Measurements from ENCODE around the gene BCKDHB. TPM values are rescaled to one million over a fixed set of nuclear protein-coding genes. Genes with fewer than 3 reads are reported as not detected.

BCKDHB gene
- total and polyA plus RNA-seq, 2 donors (not counting 1 experiment from before 2014, with no cell fraction given), result 9.6 to 20.1 TPM

DNA sequence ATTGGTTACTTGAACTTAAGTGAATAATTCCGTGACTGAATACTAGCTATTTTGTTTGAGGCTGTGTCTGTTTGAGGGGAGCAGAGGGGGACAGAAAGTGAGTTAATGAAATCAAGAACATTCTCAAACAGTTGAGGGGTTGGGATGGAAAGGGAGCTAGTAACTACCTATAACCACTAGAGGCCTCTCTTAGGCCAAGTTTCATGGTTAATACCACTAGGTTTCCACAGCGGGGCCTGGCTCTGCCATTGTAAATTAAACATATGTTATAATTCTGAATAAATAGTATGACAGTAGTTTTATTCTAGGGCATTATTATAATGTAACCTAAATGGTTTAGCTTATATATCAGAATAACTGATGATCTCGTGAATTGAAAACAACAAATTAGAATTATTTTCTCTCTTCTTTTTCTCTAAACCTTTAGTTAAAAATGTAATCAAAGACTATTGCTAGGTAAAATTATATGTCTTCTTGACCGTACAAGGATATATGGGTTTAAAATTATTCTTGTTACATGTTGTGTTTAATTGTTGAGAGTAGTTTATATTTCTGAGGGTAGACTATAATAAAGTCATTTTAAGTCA lies 108.1 kb downstream of the BCKDHB start:
- no peak overlapping the region for H3K27ac Mint-ChIP-seq
- H3K27me3 Mint-ChIP-seq, result no peaks in the 10 kb centered on the region
- peak; percentile 43 for ATAC-seq (ENCODE audit: low read depth)
- H3K4me3 Mint-ChIP-seq, result no peak overlapping the region
- Histone ChIP-seq H3K4me3 (ENCODE audit: control extremely low read depth in 1 of 5, extremely low read depth in 1 of 5, insufficient read depth in 1 of 5, low read depth in 2 of 5, low read length in 4 of 5) (no peak overlapping the region), H3K9ac (ENCODE audit: low read length) (no peak overlapping the region), H3K4me2 (replicated peaks; ENCODE audit: low read depth, low read length, poor library complexity, severe bottlenecking) (no peak overlapping the region), H3K27me3 (replicated peaks in 1 of 4; ENCODE audit: control extremely low read depth in 1 of 4, control insufficient read depth in 3 of 4, insufficient read depth in 4 of 4, low read length in 3 of 4) (no peaks in the 10 kb centered on the region), H3K79me2 (ENCODE audit: control insufficient read depth, insufficient read depth, low read length) (no peaks in the 10 kb centered on the region), H2AFZ (ENCODE audit: insufficient read depth, low read depth, low read length, poor library complexity, severe bottlenecking) (no peak overlapping the region), H3K4me1 (ENCODE audit: control insufficient read depth in 2 of 2, insufficient read depth in 2 of 2, low read length in 2 of 2) (no peaks in the 10 kb centered on the region), H3K9me3 (ENCODE audit: control extremely low read depth in 1 of 3, control insufficient read depth in 2 of 3, insufficient read depth in 1 of 3, low read length in 2 of 3) (peaks cover 0 to 1% (median 0%) of the 10 kb centered on the region in 3 donors), H3K27ac (ENCODE audit: low read length in 2 of 2) (no peak overlapping the region), H4K20me1 (ENCODE audit: control insufficient read depth, insufficient read depth, low read length, poor library complexity, severe bottlenecking) (no peaks in the 10 kb centered on the region), H3K36me3 (replicated peaks in 1 of 2; ENCODE audit: control extremely low read depth in 1 of 2, control insufficient read depth in 1 of 2, extremely low read depth in 1 of 2, insufficient read depth in 2 of 2, low read length in 1 of 2) (no peaks in the 10 kb centered on the region)
- no peaks in the 10 kb centered on the region for H3K4me1 Mint-ChIP-seq
- intact Hi-C loops (cut with micrococcal nuclease), result no loop called here
- peak; percentile 11 for DNase-seq
- ChIA-PET POLR2A (no interaction called here), CTCF (interaction anchor here (0.7 to 2.3 kb wide), 9 partner anchors 10 to 1997 kb away, joined by 3 to 13 read pairs (median 3); no protein-coding TSS in a partner anchor)
- no CpG with 5 or more reads among the region's 4 CpGs for WGBS (ENCODE audit: insufficient coverage)
- H3K9me3 Mint-ChIP-seq (ENCODE audit: insufficient read depth), result no peaks in the 10 kb centered on the region
- TF ChIP-seq, protein P1, sequence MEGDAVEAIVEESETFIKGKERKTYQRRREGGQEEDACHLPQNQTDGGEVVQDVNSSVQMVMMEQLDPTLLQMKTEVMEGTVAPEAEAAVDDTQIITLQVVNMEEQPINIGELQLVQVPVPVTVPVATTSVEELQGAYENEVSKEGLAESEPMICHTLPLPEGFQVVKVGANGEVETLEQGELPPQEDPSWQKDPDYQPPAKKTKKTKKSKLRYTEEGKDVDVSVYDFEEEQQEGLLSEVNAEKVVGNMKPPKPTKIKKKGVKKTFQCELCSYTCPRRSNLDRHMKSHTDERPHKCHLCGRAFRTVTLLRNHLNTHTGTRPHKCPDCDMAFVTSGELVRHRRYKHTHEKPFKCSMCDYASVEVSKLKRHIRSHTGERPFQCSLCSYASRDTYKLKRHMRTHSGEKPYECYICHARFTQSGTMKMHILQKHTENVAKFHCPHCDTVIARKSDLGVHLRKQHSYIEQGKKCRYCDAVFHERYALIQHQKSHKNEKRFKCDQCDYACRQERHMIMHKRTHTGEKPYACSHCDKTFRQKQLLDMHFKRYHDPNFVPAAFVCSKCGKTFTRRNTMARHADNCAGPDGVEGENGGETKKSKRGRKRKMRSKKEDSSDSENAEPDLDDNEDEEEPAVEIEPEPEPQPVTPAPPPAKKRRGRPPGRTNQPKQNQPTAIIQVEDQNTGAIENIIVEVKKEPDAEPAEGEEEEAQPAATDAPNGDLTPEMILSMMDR (IDR thresholded peaks at IDR 0.05), result peak; percentile 66
- no peak for TF ChIP-seq EZH2 (IDR thresholded peaks at IDR 0.05; ENCODE audit: borderline replicate concordance, insufficient read depth, low read depth, low read length, poor library complexity, severe bottlenecking)

DNA sequence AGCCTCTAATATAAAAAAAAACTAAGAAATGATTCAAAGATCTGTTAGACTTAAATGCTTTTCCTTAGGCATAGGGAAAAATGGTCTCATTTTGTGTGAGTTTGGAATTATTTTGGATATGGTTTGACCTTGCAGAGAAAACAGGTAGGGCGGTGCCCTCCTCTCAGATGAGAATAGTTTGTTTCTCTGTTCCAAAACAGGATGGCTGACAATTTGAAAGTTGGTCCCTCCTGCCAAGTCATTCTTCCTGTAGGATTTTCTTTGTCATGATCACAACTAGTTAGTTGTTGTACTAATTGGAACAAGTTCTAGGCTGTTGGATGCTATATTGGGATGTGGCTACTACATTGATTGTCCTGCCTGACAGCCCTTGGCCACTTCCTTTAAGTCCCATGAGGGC lies 108.6 kb downstream of the BCKDHB start:
- Histone ChIP-seq H3K27ac (ENCODE audit: low read length in 2 of 2) (no peak overlapping the region), H4K20me1 (ENCODE audit: control insufficient read depth, insufficient read depth, low read length, poor library complexity, severe bottlenecking) (no peaks in the 10 kb centered on the region), H3K4me3 (ENCODE audit: control extremely low read depth in 1 of 5, extremely low read depth in 1 of 5, insufficient read depth in 1 of 5, low read depth in 2 of 5, low read length in 4 of 5) (no peak overlapping the region), H3K27me3 (replicated peaks in 1 of 4; ENCODE audit: control extremely low read depth in 1 of 4, control insufficient read depth in 3 of 4, insufficient read depth in 4 of 4, low read length in 3 of 4) (no peaks in the 10 kb centered on the region), H3K4me2 (replicated peaks; ENCODE audit: low read depth, low read length, poor library complexity, severe bottlenecking) (no peak overlapping the region), H3K9ac (ENCODE audit: low read length) (no peak overlapping the region), H3K36me3 (replicated peaks in 1 of 2; ENCODE audit: control extremely low read depth in 1 of 2, control insufficient read depth in 1 of 2, extremely low read depth in 1 of 2, insufficient read depth in 2 of 2, low read length in 1 of 2) (no peaks in the 10 kb centered on the region), H2AFZ (ENCODE audit: insufficient read depth, low read depth, low read length, poor library complexity, severe bottlenecking) (no peak overlapping the region), H3K9me3 (ENCODE audit: control extremely low read depth in 1 of 3, control insufficient read depth in 2 of 3, insufficient read depth in 1 of 3, low read length in 2 of 3) (peaks cover 0 to 1% (median 0%) of the 10 kb centered on the region in 3 donors), H3K4me1 (ENCODE audit: control insufficient read depth in 2 of 2, insufficient read depth in 2 of 2, low read length in 2 of 2) (no peaks in the 10 kb centered on the region), H3K79me2 (ENCODE audit: control insufficient read depth, insufficient read depth, low read length) (no peaks in the 10 kb centered on the region)
- no CpG with 5 or more reads among the region's 1 CpG for WGBS (ENCODE audit: insufficient coverage)
- CTCF ChIA-PET, result interaction anchor here (1.0 to 2.3 kb wide), 6 partner anchors 10 to 1996 kb away, joined by 3 to 13 read pairs (median 4); no protein-coding TSS in a partner anchor
- TF ChIP-seq EZH2 (IDR thresholded peaks at IDR 0.05; ENCODE audit: borderline replicate concordance, insufficient read depth, low read depth, low read length, poor library complexity, severe bottlenecking), result no peak
- TF ChIP-seq, protein P1 (IDR thresholded peaks at IDR 0.05), result no peak
- Mint-ChIP-seq H3K27me3 (no peaks in the 10 kb centered on the region), H3K4me1 (no peaks in the 10 kb centered on the region), H3K4me3 (no peak overlapping the region), H3K9me3 (ENCODE audit: insufficient read depth) (peaks cover 3% of the 10 kb centered on the region), H3K27ac (no peak overlapping the region)
- ATAC-seq (ENCODE audit: low read depth) (no peak), DNase-seq (no peak)
- POLR2A ChIA-PET, result no interaction called here
- intact Hi-C loops (cut with micrococcal nuclease), result no loop called here

All from B cell (primary cell).